Suppressor macrophage treated with lipopolysaccharide for 1 hour (primary cell): ENCODE data around the gene LIPT2.

Experiments
- DNase-seq, 3 donors: peaks; one replicate each; pipeline ENCODE4 v3.0.0-alpha.2; 2020 to 2022

LIPT2 gene

DNA sequence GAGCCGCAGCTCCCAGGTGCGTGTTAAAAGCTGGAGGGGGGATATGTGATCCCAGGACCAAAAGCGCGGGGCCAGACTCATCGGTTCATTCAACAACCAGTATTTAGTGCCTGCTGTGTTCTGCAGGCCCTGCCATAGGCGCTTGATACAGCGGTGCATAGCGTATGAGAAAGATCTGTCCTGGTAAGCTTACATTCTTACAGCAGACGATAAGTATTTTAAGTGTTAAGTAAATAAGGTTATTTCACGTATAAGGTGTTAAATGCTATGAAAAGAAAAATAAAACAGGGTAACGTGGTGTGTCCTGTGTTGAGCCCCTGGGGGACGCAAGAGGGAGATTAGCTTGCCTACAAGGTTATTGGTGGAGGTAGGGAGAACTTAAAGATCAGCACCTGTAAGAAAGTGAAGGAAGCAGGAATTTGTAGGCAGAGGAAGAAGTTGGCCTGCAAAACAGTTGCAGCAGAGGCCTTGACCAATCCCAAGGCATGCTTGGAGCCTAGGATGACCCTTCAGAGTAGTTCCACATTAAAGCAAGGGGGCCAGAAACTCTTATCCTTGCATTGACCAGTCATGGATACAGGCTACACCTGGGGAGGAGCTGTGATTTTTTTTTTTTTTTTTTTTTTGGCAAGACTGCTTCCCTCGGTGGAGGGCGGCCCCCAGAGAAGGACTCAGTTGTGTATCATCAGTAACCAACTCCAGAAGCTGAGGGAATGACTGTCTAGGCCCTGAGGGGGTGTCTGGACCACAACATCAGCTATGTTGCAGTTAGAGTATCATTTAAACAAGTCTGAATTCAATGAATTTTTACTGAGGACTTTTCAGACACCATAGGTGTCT is 487 bp upstream of the LIPT2 start:
- peak; percentile 29 to 37 (median 35) for DNase-seq

DNA sequence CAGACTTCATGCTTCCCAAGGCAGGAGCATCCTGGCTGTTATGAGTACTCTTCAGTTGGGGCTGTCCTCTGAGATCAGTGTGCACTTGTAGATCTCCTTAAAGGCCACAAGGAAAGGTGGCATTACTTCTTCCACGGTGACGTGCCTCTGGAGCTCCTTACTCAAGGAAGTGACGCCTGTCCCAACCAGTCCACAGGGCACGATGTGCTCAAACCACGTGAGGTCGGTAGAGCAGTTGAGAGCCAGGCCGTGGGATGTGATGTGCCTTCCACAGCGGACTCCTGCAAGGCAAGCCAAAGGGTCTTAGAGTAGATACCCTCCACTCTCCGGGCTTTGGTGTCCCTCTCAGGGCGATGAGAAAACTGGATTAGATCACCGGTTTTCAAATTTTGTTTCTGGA is 1.4 kb downstream of the LIPT2 start:
- DNase-seq = no peak

DNA sequence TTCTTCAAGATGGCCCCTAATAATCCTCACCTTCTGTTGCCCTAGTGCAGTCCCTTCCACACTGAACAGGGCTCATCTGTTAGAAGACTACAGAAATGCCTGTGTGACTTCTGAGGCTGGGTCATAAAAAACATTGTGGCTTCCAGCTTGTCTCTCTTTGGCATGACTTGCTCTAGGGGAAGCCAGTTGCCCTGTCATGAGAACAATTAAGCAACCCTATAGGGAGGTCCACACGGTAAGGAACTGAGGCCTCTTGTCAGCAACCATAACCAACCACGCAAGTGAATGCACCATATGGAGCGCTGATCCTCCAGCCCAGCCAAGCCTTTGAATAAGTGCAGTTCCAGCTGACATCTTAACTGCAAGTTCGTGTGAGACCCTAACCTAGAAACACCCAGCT is 2.6 kb downstream of the LIPT2 start:
- DNase-seq = peak in 2 of 3 donors; percentile 19 to 30

DNA sequence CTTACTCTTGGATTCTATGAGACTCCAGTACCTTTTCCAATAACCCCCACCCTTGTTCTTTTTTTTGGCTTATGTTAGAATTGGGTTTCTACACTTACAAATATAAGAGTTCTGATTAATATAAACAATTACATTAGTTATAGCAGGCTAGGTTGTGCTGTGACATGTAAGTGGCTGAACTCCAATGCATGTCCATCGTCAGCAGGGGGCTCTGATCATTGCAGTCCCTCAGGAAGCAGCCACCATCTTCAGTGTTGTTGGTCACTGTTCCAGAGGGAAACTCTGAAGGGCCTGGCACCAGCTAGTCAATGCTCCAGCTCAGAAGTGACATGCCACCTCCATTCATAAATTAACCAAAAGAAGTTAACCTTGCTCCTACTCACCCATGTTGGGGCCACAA is 5.6 kb downstream of the LIPT2 start:
- no peak for DNase-seq

DNA sequence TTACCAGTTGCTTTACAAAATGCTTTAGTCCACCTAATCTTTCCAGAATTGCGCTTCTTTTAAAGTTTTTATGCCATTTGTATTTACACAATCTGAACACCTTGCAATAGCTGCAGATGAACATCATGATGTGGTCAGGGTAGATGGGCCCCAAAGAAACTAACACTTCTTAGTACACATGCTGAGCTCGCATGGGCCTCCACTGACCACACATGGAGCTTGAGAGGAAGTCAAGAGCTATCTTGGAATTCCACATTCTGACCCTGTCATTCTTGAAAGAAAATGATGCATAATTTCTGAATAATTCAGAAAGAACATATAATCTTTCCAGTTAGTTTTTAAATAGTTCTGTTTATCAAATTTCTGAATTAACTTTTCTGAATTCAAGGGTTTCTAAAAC is 7.7 kb downstream of the LIPT2 start:
- DNase-seq = no peak

DNA sequence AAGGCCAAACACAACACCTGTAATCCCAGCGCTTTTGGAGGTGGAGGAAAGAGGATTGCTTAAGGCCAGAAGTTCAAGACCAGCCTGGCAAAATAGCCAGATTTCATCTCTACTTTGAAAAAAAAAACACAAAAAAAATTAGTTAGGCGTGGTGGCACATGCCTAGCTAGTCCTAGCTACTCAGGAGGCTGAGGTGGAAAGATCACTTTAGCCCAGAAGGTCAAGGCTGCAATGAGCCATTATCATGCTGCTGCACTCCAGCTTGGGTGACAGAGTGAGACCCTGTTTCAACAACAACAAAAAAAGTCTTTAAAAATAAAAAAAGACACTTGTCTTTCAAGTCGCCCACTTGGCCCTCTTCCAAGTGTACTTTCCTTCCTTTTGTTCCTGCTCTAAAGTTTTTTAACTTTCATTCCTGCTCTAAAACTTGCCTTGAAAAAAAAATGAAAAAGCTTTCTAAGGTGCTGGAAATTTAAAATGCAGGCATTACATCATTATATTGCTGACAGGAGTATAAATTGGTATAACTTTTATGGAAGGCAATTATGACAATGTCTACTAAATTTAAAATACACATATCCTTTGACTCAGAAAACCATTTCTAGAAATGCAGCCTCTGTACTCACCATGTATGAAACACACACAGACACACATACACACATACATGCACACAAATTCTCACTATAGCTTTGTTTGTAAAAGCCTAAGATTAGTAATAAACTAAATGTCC is 12.7 kb downstream of the LIPT2 start:
- no peak for DNase-seq

DNA sequence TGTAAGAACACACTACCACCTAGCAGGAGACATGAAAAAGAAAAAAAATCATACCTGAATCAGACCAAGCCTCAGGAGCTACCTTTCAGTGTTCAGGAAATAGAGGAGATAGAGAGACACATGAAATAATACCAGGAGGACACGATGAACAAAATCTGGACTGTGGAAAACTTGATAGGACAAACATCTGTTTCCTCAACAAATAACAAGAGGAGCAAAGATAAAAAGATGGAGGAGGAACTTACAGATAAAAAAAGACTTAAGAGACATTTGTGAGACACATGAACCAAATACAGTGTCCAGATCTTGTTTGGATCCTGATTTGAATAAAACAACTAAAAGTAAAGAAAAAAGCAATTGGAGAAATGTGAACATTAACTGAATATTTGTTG is 13.8 kb downstream of the LIPT2 start:
- no peak for DNase-seq

DNA sequence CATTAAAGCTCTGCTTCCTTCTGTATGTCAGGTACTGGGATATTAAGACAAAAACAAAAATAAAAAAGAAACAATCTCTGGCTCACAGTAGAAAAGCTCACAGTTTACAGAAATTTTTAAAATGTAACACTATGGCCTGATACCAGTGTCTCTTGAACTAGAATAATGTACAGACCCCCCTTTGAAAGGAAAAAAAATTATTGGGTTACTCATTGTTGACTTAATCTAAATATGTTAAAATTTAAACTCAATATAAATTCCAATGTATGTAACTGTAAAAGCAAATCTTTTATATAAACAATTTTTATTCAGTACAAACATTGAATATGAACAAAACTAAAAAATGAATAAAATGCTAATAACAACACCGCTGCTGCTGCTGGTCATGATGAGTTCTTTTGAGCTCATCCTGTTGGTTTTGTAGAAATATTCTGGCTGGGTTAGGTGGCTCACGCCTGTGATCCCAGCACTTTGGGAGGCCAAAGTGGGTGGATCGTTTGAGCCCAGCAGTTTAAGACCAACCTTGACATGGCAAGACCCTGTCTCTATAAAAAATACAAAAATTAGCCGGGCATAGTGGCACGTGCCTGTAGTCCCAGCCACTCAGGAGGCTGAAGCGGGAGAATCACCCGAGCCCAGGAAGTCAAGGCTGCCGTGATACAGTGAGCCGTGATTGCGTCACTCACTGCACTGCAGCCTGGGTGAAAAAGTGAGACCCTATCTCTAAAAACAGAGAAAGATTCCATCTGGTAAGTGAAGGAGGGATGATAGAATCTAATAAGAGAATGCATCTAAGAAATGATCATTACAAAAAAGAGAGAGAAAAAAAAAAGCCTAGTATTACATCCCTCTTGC is 14.4 kb downstream of the LIPT2 start:
- no peak for DNase-seq

DNA sequence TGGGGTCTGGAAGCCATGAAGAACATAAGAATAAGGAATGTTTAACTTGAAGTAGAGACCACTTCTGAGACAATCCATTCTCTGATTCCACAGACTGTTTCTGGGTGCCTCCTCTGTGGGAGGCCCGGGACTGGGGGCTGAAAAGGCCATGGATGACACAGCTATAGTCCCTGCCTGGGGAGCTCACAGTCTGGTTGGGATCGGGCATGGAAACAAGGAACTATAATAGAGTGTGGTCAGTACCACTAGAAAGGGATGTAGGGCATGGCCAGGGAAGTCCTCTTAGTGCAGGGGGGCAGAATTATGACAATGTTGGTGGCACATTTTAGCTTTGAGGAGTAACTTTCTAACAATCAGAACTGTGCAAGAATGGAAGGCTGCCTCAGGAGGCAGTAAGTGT is 17.0 kb downstream of the LIPT2 start:
- peak; percentile 41 to 47 (median 42) for DNase-seq

DNA sequence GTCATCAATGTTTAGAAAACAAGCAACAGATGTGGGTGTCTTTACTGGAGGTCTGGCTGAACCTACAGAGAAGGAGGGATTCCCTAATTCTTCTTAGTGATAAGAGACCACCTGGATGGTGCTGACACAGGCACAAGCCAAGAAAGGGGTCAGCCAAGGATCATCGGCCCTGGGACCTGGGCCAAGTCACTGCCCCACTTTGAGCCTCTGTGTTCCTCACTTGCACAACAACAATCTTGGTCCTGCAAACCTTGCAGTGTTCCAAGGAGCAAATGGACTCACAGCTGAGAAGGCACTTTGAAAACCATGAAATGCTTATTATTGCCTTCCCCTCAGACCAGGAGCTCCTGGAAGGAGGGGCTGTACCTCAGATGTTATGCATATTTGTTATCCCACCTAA is 19.2 kb downstream of the LIPT2 start:
- no peak for DNase-seq

DNA sequence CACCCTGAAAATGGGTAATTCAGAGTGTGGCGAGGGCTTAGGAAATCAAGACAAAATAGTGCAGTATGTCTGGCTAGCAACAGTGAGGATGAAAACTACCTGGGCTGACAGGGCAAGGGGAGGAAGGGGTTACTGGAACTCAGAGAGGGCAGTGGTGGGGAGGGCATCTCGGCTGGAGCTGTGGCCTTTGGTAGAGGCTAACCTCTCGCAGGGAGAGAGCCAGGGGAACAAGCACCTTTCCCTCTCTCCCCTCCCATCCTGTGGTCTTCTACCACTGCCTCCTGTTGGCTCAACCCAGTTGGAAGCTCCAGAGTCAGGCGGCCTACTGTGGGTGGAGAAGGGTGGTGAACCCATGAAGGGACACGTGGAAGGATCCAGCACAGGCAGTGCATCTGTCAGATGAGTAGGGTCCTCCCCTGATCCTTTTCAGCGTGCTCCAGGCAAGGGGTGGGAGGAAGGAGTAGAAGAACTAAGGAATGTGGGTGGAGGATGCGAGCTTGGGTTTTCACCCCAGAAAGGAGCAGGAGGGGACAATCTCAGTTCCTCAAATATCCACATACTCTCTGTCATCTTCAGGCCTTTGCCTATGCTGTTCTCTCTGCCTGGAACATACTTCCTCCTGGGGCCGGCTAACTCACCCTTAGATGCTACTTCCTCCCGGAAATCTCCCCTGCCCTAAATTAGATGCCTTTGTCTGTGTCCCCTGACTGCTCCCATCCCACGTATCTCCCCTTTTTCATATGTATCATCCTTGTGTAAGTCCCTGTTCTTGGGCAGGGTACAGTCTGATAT is 19.9 kb downstream of the LIPT2 start:
- DNase-seq = peak; percentile 76 to 79 (median 79)

DNA sequence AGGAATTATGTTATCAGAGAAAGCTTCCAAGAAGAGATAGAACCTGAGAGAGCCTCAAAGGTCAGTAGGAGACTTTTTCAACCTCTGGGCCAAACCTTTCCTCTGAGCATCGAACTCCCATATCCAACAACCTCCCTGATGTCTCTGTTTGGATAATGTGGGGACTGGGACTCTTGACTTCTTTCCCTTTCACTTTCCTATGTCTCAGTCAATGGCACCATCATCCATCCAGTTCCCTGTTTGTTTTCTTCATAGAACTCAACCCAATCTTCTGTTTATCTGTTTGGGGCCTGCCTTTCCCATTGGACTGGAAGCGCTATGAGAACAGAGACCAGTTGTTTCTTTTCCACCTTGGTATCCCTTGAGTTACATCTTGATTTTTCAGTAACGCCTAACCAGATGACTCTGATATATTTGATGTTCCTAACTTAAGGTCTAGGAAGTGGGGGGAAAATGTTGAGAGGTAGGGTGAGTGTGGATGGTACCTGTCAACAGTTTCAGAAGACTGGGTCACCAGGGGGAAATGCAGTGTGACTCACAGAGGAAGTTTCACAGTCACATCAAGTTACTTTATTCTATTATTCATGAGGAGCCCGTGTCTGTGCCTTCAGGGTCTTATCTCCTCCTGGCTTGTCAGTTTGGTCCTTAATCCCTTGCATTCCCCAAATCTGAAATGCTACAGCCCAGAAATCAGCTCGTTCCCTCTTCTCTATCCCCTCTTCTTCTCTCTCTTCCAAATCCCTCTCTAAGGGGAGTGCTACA is 21.7 kb downstream of the LIPT2 start:
- peak in 2 of 3 donors; percentile 40 to 53 for DNase-seq

DNA sequence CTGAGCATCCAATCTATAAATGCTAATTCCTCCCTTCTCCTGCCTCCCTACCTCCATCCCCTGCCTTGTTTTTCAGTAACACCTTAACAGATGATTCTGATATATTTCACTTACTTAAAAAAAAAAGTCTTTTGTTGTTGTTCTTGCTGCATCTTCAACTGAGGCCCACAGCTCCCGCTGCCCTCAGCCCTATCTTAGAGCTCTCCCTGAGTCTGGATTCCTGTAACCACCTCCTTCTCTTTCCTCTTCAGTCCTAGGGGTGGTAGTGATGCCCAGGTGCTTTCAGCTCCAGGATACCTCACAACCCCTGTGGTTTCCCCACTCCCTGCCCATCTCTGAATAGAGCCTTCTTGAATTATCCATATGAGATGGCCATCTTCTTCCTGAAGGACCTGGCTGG is 22.5 kb downstream of the LIPT2 start:
- no peak for DNase-seq

DNA sequence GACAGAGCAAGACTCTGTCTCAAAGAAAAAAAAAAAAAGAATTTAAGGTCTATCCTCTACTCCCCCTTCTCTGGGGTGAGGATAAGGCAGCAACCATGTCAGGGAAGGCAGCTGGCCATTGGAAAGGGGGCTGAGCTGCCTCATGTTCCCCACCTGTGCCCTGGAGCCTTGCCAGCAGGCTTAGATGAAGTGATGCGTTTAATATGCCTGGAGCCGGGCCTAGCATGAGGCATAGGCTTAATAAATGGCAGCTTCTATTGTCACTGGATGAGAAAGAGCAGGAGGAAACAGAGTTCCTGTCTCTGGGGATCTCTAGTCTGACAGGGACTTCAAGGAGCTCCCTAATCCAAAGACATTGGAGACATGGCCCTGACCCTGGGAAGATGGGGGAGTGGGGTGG is 23.0 kb downstream of the LIPT2 start:
- no peak for DNase-seq

DNA sequence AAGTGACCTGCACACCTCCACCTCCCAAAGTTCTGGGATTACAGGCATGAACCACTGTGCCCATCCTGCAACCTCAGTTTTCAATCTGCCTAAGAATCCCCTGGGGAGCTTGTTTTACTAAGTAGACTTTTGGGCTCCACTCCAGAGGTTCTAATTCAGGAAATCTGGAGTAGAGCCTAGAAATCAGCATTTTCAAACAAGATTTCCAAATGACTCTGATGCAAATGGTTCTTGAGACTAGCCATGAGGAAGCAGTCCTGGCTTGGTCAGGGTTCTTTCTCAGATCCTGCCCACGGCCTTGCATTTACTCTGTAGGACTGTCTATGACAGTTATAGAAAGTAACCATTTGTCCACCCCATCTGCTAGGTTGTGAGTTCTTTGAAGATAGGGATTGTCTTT is 24.6 kb downstream of the LIPT2 start:
- peak; percentile 70 to 73 (median 73) for DNase-seq

DNA sequence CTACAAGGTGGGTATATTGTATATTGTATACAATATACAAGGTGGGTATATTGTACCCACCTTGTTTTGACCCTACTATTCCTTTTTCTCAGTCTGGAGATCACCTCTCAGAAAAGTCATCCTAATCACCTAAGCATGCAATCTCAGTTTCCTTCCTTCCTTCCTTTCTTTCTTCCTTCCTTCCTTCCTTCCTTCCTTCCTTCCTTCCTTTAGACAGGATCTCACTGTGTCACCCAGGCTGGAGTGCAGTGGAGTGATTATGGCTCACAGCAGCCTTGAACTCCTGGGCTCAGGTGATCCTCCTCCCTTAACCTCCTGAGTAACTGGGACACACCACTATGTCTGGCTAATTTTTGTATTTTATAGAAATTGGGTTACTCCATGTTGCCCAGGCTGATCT is 25.0 kb downstream of the LIPT2 start:
- no peak for DNase-seq

DNA sequence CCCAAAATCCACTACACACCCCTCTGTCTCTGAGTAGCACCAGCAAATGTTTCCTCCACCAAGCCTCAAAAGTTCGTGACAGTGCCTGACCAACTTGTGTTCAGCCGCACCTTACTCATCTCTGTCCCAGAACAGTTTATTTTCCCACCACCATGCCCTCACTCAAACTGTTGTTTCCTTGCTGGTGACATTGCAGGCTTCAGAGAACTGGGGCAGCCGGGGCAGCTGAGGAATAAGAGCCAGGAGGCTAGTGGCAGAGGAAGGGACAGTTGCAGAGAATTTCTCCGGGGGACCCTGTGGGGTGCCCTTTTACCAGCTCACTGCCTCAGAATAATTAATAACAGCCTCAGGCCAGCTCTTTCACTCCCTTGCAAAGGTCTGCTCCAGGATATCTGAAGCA is 25.5 kb downstream of the LIPT2 start:
- DNase-seq = no peak

DNA sequence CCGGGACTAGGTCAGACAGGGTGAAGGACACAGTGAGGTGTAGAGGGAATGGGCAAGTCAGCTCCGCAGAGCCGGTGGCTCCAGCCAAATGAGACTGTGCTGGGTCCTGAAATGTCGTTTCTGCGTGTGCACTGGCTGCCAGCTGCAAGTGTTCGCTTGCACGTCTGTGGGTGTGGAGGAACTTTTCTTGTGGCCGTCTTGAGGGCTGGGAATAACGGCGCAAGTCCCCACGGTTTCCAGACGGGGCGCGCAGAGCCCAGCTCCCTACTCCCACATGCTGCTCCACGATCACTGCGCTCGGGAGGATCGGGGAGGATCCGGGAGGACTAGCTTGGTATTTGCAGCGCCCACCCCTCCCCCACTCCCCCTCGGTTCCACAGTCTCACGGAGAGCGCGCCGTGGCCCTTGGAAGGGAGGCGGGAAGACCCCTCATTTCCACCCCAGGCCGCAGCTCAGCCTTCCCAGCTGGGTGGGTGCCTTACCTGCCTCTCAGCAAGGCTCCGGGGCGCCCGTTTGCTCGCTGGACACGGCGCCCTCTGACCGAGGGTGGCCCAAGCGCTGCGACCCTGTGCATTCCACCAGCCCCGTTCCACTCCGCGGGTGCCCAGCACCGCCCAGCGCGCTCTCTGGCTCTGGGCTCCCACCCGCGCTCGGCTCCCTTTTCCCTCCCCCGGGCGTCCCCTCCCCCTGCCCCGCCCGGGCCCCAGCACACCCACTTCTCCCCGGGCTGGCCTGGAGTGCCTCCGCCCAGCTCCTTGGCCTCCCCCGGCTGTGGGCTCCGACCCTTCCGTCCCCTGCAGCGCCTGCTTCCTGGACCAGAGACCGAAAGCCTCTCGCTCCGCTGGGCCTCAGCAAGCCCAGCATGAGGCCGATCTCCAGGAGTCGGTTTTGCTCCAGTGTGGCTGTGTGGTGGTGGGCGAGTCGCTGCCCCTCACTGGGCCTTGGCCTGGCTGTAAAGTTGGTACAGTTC is 26.3 kb downstream of the LIPT2 start, which contains the start of gene KCNE3:
KCNE3 (minus strand) TSS at position 634 of the 970 bp plus-strand sequence. CDS start 9,986 bp downstream, outside the sequence.
- DNase-seq = peak; percentile 44 to 72 (median 47)

DNA sequence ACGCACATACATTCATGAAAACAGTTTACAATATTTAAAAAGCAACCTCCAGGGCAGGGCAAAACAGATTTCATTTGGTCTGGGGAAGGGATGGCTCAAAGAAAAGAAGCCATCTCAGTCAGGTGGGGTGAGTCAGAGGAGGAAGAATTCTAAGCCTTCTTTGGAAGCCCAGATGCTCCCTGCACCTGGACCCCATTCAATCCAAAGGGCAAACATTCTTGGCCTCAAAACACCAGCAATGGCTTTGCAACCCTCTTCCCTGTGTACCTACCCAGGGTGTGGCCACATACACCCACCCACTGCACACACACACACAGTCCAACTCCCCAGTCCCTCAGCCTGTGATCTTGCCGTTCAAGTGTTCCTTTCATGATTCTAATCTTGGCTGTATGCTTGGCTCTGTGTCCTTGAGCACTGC is 28.2 kb downstream of the LIPT2 start:
- DNase-seq = no peak

DNA sequence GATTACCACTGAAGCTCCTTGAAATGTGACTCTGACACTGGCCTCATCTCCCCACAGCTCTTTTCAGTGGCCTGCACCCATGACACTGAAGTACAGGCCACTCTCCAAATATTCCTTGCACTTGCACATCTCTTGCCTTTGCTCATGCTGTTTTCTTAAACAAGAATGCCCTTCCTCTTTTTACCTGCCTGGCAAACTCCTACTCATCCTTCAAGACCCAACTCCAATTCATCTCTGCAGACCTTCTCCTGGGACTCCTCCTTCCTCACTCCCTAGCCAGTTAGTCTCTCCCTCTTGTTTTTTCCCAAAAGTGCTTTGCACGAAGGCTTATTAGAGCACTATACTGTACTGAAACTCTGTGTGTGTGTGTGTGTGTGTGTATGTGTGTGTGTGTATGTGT is 28.8 kb downstream of the LIPT2 start:
- DNase-seq = no peak
